OCI-LY7 (cell line): ENCODE measurements around the gene KRTAP5-3.

Experiments
- EZH2phosphoT487 ChIP-seq: fragments of 200-600 bp; sonication (generic); IDR thresholded peaks from 2 replicates; pipeline ENCODE4 v1.6.1; 2018; ENCODE audit warnings: low read depth, borderline replicate concordance, mild to moderate bottlenecking, mixed run types, antibody characterized with exemption, low read length, moderate library complexity, mixed read lengths
- TF ChIP-seq, protein P1 (sequence below): fragments of 200-600 bp; sonication (generic); conservative IDR thresholded peaks from 2 replicates; pipeline ENCODE4 v1.5.1; 2014; ENCODE audit warnings: mild to moderate bottlenecking, antibody characterized with exemption, low read length, moderate library complexity, mixed read lengths

DNA sequence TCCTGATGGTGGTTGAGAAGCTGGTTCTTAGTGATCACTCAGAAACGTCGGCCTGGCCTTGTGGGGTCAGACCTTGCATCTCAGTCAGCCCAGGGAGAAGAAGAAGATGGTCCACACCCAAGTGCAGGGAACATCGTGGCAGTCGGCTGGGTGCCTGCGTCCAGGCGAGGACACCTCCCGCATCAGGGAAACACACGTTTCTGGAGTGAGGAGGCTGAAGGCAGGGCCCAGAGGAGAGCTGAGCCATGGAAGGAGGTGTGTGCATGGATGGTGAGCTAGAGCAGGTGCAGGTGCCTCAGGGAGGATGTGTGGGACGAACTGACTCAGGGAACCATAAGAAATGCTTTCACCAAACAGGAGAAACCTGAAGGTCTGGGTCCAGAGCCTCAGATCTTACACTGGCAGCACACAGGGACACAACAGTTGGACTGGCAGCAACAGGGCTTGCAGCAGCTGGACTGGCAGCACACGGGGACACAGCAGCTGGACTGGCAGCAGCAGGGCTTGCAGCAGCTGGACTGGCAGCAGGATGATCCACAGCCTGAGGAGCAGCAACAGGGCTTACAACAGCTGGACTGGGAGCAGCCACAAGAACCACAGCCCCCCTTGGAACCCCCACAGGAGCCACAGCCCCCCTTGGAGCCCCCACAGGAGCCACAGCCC, 10.8 kb downstream of the KRTAP5-3 start:
- TF ChIP-seq, protein P1, sequence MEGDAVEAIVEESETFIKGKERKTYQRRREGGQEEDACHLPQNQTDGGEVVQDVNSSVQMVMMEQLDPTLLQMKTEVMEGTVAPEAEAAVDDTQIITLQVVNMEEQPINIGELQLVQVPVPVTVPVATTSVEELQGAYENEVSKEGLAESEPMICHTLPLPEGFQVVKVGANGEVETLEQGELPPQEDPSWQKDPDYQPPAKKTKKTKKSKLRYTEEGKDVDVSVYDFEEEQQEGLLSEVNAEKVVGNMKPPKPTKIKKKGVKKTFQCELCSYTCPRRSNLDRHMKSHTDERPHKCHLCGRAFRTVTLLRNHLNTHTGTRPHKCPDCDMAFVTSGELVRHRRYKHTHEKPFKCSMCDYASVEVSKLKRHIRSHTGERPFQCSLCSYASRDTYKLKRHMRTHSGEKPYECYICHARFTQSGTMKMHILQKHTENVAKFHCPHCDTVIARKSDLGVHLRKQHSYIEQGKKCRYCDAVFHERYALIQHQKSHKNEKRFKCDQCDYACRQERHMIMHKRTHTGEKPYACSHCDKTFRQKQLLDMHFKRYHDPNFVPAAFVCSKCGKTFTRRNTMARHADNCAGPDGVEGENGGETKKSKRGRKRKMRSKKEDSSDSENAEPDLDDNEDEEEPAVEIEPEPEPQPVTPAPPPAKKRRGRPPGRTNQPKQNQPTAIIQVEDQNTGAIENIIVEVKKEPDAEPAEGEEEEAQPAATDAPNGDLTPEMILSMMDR = no peak
- no peak for TF ChIP-seq EZH2phosphoT487
